GM12878 (cell line): Measurements from ENCODE around the gene HBD.

Experiments
- CTCF ChIP-seq, 3 experiments: IDR thresholded peaks in 2 of 3; conservative IDR thresholded peaks in 1 of 3; 2 replicates each; pipeline ENCODE4 v1.5.1; 2011; ENCODE audit warnings: low read depth in 3 of 3, low read length in 3 of 3, mild to moderate bottlenecking in 3 of 3, control low read depth in 2 of 3, moderate library complexity in 2 of 3, inconsistent platforms in 1 of 3, mixed read lengths in 1 of 3; ENCODE audit not compliant: control insufficient read depth in 2 of 3, insufficient read depth in 1 of 3; ENCODE audit errors: extremely low read depth in 1 of 3
- EP300 ChIP-seq, 2 experiments: fragments of 150-350 bp in 1 of 2; IDR thresholded peaks; 2 replicates each; pipeline ENCODE4 v1.6.1; 2011 to 2012; ENCODE audit warnings: low read depth in 2 of 2, low read length in 2 of 2, borderline replicate concordance in 1 of 2, improper control_type of control experiment in 1 of 2, inconsistent platforms in 1 of 2; ENCODE audit not compliant: control insufficient read depth in 1 of 2
- EZH2 ChIP-seq: IDR thresholded peaks from 2 replicates; pipeline ENCODE4 v1.6.1; 2012; ENCODE audit warnings: low read depth, mild to moderate bottlenecking, control low read depth, inconsistent platforms, low read length, borderline replicate concordance; ENCODE audit not compliant: control insufficient read depth
- NFXL1 ChIP-seq: fragments of 450-650 bp; IDR thresholded peaks from 2 replicates; pipeline ENCODE4 v1.6.1; 2017; ENCODE audit warnings: antibody characterized with exemption, mild to moderate bottlenecking, borderline replicate concordance
- SIX5 ChIP-seq: IDR thresholded peaks from 2 replicates; pipeline ENCODE4 v1.6.1; 2011; ENCODE audit warnings: mild to moderate bottlenecking, low read depth, low read length, moderate library complexity; ENCODE audit not compliant: severe bottlenecking
- SRF ChIP-seq, 2 experiments: IDR thresholded peaks; 2 replicates each; pipeline ENCODE4 v1.6.1; 2011; ENCODE audit warnings: low read depth in 2 of 2, low read length in 2 of 2, mild to moderate bottlenecking in 1 of 2, moderate library complexity in 1 of 2
- USF1 ChIP-seq: IDR thresholded peaks from 2 replicates; pipeline ENCODE4 v1.6.1; 2011; ENCODE audit warnings: borderline replicate concordance, low read depth, mild to moderate bottlenecking, moderate library complexity, mixed read lengths, low read length; ENCODE audit not compliant: insufficient read depth; ENCODE audit errors: extremely low read length
- USF2 ChIP-seq: IDR thresholded peaks from 2 replicates; pipeline ENCODE4 v1.6.1; 2011; ENCODE audit warnings: low read depth, low read length, improper control_type of control experiment, borderline replicate concordance
- YY1 ChIP-seq: IDR thresholded peaks from 2 replicates; pipeline ENCODE4 v1.6.1; 2011; ENCODE audit warnings: low read depth, mild to moderate bottlenecking, low read length
- ZBED1 ChIP-seq: IDR thresholded peaks from 2 replicates; pipeline ENCODE4 v1.6.1; 2016; ENCODE audit warnings: borderline replicate concordance
- ZNF687 ChIP-seq: fragments of 450-650 bp; IDR thresholded peaks from 2 replicates; pipeline ENCODE4 v1.6.1; 2017; ENCODE audit warnings: mild to moderate bottlenecking, moderate library complexity

GRCh38 chr11:5224538-5225479 is 9.5 kb downstream of the HBD start:
- TF ChIP-seq CTCF (IDR thresholded peaks at IDR 0.05 in 2 of 3, conservative IDR thresholded peaks at IDR 0.05 in 1 of 3; ENCODE audit: control insufficient read depth in 2 of 3, extremely low read depth in 1 of 3, insufficient read depth in 1 of 3, low read depth in 3 of 3, low read length in 3 of 3) (no peak), USF1 (no peak), ZBED1 (no peak), EP300 (IDR thresholded peaks at IDR 0.05; ENCODE audit: borderline replicate concordance in 1 of 2, control insufficient read depth in 1 of 2, low read depth in 2 of 2, low read length in 2 of 2) (no peak), NFXL1 (no peak), EZH2 (no peak), SIX5 (no peak), ZNF687 (no peak), SRF (IDR thresholded peaks at IDR 0.05; ENCODE audit: low read depth in 2 of 2, low read length in 2 of 2) (no peak), YY1 (no peak), USF2 (no peak)
